Stimulated activated CD8-positive, alpha-beta memory T cell treated with anti-CD3 and anti-CD28 coated beads, Interleukin-4, amount 100 ng/mL, for 1 hour (primary cell): ENCODE measurements around the gene KDM4B.
A peak's percentile ranks its signal among the peaks of the same experiment; 100 is the strongest.

Experiments
- DNase-seq, 2 donors: peaks; one replicate each; pipeline ENCODE4 v3.0.0-alpha.2; 2020; ENCODE audit warnings: low read depth in 2 of 2, low spot score in 1 of 2

Gene KDM4B

DNA sequence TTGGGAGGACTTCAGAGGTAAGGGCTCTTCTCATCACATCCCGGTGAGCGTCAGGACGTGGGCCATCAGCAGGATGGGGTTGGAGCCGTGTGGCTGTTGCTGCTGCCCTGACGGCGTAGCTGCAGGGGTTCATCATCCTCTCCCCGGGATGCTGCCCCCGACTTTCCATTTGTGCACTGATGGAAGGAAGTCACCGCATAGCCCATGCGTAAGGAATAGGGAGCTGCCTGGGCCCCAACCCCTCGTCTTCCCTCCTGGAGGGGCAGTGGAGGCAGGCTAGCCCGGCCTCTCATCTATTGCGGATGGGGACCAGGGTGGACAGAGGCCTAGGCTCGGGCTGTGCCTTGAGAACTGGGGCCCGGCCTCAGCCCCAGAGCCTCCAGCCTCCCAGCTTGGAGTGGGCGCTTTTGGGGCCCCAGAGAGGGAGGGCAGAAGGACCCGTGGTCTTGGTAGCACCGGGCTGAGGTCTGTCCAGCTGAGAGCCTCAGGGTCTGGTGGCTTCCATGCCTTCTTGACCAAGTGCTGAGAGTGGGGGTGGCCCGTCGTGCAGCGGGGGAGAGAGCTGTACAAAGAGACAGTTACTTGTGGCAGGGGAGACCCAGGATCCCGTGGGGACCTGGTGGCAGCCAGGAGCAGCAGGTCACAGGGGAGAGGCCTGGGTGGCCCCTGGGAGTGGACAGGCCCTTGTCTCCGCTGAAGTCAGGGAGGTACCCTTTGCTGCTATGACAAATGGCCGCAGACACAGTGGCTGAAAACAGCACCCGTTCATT is 44.0 kb downstream of the KDM4B start:
- no peak for DNase-seq

DNA sequence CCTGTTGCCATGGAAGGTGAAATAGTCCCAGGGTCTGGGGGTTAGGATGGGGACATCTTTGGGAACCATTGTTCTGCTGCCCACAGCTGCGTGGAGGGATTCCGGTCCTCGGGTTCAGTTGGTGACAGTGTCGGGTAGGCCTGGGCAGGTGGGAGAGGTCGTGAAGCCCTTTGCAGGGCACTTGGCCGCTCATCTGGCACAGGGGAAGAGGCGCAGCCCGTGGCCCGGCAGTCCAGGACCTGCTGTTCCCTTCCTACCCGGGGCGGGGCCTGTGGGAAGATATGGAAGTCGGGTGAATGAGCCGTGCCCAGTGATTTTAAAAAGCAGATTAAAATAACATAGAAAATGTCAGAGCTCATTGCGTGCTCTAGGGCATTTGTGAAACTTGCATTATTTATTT is 44.8 kb downstream of the KDM4B start:
- DNase-seq, result no peak

DNA sequence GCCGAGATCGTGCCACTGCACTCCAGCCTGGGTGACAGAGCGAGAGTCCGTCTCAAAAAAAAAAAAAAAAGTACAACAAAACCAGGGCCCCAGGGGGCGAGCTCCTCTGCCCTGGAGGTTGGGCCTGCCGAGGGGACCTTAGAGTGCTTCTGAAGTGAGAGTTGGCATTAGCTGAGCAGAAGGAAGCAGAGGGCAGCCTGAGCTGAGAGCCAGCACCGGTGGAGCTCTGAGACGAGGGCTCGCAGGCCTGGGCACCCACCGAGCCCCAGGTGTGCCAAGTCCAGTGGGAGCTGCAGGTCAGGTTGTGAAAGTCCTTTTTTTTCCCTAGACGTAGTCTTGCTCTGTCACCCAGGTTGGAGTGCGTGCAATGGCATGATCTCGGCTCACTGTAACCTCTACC is 46.0 kb downstream of the KDM4B start:
- no peak for DNase-seq

DNA sequence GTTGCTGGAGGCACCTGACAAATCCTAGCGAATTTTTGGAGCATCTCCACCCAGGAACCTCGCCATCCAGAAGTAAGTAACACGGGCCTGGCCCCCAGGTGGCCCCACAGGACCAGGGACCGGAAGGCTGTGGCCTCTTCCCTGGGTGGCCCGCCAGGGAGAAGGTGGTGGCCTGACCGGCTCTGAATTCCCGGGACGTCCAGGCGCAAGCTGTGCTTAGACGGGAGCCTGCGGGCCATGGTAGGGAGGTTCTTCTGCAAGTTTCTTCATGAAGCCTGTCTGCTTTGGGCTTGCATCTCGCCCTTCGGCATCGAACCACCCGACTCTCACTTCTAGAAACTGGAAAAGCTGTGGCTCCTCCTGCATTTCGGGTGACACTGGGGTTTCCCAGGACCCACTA is 47.4 kb downstream of the KDM4B start:
- no peak for DNase-seq

DNA sequence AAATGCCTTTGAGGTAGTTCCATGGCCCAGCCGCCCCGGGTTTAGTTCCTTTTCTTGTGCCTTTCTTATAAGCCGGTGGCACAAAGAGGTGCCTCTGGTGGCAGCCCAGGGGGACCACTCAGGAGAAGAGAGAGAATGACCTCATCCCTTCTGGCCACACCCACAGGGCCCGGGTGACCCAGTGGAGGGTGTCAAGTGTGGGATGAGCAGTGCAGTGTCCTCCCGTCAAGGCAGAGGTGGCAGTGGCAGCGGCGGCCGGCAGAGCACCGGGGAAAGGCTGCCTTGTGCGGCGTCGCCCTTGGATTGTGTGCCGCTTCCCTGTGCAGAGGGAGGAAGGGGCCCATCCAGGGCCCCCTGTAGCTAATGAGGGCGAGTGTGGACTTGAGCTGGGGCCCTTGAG is 47.9 kb downstream of the KDM4B start:
- no peak for DNase-seq

DNA sequence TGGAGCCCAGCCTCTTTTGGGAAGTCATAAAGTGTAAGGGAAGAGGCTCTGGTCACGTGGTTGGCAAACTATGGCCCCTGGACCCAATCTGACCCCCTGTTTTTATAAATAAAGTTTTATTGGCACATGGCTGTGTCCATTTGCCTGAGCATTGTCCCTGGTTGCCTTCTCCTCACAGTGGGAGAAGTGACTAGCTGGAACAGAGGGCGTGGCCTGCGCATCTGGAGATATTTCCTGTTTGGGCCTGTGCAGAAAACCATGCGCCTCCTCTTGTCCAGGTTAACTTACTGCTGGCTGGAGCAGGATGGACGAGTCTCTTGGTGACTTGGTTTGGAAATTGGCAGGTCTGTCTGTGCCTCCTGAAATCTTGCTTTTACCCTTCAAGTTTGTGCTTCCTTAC is 48.3 kb downstream of the KDM4B start:
- no peak for DNase-seq

DNA sequence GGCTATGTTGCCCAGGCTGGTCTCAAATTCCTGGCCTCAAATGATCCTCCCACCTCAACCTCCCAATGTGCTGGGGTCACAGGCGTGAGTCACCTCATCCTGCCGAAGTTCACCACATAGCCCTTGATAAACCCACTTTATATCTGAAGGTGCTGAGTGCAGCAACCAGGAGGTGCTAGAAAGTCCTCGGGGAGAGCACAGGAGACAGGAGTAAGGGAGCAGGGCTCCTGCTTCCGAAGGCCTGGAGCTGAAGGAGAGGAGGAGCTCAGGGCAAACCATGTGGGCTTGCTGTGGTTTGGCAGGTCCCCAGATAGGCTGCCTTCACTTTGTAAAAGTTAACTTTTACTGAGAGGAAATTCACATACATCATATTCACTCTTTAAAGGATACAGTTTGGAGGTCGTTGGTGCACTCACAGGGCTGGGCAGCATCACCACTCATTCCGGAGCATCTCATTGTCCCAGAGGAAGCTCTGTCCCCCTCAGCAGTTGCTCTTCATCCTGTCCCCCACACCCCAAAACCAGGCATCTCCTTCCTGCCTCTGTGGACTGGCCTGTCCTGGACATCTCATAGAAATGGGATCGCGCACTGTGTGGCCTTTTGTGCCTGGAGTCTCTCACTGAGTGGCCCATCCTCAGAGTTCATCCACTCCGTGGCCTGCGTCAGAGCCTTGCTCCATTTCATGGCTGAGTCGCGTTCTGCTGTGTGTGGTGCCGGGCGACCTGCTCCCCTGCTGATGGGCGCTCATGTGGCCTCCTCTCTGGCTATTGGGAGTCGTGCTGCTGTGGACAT is 49.5 kb downstream of the KDM4B start:
- no peak for DNase-seq

DNA sequence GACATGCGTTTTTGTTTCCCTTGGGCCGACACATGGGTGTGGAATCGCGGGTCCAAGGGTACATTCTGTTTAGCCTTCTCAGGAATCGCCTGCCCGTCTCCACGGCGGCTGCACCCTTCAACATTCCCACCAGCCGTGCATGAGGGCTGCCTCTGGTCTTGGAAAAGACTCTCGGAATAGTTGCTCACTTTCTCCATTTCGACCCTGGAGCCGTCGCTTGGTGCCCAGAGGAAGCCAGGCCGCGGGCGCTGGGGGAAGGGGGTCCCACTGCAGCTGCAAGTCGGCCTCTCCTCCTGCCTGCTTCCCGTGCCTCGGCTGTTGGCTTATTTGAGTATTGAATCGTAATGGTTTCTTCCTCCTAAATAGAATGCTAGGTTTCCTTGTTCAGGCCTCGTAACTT is 51.5 kb downstream of the KDM4B start:
- DNase-seq, result no peak

DNA sequence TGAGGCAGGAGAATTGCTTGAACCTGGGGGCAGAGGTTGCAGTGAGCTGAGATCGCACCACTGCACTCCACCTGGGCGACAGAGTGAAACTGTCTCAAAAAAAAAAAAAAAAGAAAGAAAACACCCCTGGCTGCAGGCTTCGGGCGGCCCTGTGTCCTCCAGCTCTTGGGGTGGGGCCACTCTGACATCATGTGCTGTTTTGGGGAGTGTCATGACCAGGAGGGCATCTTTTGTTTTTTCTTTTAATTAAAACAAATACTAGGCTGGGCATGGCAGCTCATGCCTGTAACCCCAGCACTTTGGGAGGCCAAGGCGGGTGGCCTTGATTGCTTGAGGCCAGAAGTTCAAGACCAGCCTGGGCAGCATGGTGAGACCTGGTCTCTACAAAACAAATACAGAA is 52.1 kb downstream of the KDM4B start:
- DNase-seq, result no peak

DNA sequence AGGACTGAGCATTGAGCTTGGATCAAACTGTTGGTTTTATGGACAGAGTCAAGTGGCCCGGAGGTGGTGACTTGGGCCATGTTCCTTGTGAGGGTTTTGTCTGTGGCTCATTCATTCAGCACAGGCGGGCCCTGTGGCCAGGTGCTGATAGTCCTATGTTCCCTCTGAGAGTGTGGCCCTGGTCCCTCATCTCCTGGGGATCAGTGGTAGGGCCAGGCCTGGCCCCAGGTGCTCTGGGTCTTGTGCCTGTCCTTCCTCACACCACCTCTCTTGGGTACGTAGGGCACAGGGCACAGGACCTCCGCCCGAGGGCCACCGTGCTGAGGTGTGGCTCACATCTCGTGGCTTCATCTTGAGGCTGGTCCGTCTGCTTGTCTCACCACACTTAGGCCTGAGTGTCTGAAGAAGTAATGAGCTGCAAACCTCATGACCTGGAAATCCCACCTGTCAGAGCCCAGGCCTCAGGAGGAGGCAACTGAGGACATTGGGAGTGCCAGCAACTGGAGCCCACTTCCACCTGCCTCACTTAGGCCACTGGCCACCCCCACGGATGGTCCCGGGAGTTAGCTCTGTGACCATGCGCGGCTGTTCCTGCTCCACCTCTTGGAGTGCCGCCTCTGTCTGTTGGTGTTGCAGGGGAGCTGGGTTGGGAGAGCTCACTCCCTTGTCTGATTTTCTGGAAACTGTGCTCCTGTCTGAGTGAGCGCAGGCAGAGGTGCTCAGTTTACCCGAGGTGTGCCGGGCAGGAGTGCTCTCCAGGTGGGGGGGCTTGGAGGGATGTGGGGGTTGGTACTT is 53.4 kb downstream of the KDM4B start:
- DNase-seq, result no peak

DNA sequence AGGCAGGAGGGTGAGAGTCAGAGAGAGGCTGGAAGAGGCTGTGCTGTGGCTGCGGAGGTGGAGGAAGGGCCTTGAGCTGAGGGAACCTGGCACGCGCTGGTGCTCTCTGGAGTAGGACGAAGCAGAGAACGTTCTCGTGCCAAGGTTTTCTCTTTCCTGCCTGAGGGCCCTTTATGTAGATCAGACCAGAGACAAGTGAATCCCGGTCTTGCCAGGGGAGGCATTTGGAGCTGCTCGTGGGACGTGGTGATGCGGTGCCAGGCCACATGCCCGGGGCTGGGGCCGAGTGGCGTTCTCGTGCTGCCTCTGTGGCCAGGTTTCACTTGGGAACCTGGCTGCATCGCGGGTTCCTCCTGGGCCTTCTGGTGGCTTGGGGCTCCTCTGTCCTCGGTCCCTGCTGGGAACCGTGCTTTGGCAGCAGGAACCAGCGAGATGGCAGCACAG is 54.2 kb downstream of the KDM4B start:
- no peak for DNase-seq

DNA sequence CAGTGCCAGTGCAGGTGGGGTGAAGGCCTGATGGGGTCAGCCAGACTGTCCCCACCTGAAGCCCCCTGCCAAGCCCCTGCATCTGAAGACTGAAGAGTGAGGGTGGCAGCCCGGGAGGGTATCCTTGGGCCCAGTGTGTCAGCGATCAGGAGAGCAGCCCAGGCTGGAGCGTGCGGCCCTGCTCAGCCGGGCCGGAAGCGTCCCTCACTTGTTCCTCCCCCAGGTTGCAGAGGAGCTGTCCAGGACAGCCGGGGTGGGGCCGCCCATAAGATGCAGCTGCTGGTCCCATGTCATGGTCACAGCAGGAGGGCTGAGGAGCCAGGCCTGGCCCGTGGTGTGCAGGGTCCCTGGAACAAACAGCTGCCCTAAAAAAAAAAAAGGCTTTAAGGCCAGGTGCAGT is 55.4 kb downstream of the KDM4B start:
- no peak for DNase-seq

DNA sequence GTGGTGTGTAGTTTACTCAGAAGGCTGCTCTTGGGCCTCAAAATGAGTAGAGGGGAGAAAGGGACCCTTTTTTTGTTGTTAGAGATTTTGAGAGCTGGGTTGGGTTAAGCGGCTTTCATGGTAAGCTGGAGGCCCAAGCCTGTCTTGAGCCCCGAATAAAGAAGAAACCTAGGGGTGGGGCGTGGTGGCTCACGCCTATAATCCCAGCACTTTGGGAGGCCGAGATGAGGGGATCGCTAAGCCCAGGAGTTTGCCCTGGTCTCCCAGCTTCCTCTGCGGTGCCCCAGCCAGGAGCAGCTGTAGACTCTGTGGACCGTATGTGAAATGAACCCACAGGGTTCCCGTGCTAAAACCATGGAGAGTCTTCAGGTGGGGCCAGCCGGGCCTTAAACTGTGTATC is 56.1 kb downstream of the KDM4B start:
- no peak for DNase-seq

DNA sequence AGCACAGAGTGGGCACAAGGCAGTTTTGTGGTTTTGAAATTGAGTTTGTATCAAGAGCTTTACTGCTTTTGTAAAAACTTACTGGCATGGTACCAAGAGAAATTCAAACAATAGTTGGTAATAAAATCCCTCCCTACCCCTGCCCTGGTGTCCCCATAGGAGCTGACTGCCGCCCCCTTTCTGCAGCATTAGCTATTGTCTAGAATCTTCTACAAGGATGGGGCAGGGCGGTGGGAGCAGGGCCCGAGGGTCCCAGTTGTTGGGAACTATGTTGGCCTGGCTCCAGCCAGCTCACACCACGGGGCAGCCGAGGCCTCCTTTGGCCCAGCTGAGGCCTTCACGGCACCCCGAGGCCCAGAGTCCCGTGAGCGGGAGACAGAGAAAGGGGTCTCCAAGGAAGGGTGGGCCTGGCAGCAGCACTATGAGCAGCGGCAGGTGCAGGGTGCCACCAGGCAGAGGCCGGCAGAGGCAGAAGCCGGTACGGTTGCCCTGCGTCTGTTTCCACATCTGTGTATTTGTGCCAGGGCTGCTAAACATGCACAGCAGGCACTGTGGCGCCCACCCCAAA is 57.9 kb downstream of the KDM4B start:
- DNase-seq, result no peak

DNA sequence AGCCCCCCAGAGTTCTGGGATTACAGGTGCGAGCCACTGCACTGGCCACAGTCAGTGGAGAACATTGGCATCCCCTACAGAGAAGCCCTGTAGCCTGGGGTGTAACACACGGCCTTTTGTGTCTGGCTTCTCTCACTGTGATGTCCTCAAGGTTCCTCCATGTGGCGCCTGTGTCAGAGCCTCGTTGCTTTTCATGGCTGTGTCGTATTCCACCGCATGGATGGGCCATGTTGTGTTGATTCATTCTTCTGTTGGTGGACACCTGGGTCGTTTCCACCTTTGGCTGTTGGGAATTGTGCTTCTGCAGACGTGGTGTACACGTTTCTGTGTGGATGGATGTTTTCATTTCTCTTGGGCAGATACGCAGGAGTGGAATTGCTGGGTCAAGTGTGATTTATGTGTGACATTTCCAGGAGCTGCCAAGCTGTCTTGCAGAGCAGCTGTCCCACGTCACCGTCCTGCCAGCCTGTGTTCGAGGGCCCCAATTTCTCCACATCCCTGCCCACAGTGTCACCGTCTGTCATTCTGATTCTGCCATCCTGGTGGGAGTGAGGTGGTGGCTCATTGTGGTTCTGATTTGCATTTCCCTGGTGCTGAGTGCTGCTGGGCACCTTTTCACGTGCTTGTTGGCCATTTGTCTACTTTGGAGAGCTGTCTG is 59.4 kb downstream of the KDM4B start:
- no peak for DNase-seq

DNA sequence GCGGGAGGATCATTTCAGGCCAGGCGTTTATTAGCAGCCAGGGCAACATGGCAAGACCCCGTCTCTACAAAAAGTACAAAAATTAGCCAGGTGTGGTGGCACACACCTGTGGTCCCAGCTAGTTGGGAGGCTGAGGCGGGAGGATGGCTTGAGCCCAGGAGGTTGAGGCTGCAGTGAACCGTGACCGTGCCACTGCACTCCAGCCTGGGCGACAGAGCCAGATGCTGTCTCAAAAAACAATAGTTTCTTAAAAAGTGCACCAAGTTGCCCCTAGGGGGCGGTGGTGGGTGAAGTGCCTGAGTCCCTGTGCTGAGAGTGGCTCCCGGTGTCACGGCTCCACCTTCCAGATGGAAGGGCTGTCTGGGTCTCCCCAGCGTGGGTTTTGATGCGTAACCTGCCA is 60.7 kb downstream of the KDM4B start:
- peak in 1 of 2 donors; percentile 26 for DNase-seq

DNA sequence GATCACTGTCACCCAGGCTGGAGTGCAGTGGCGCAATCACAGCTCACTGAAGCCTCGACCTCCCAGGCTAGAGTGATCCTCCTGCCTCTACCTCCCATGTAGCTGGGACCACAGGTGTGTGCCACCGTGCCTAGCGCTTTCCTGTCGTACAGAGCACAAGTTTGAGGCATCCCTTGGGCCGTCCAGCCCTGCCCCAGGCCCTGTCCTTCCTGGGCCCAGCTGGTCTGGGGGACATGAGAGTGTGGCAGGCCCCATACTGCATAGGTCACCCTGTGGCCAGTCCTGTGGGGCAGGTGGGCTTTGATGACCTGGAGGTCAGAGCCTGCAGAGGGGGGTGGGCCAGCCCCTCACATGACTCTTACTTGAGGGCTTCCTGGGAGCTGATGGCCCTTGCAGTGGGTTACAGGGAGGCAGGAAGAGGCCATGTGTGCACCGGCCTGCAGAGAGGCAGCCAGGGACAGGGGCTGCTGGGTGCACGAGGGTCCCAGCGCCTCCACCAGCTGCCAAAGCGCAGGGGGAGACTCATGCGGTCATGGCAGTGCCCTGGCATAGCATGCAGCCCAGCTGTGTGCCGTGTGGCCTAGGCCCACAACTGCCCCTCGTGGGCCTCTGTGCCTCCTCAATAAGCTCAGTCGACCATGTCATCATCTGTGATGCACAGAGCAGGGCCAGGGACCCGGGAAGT is 61.4 kb downstream of the KDM4B start:
- DNase-seq, result no peak

DNA sequence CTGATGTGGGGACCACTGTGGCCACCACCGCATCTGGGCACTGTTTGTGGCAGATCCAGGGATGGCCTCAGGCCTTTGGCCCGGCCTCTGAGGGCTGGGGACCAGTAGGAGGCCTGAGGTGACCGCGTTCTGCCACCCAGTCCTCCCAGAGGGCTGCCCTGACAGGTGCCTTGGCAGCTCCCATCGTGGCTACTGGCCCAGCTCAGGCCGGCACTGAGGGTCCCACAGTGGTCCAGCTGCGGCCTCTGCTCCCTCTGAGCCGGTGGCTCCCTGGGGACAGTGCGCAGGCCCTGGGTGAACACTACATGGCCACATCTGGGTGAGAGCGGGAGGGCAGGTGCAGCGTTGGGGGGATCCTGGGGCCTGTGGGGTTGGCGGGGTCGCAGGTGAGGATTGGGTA is 61.9 kb downstream of the KDM4B start:
- no peak for DNase-seq

DNA sequence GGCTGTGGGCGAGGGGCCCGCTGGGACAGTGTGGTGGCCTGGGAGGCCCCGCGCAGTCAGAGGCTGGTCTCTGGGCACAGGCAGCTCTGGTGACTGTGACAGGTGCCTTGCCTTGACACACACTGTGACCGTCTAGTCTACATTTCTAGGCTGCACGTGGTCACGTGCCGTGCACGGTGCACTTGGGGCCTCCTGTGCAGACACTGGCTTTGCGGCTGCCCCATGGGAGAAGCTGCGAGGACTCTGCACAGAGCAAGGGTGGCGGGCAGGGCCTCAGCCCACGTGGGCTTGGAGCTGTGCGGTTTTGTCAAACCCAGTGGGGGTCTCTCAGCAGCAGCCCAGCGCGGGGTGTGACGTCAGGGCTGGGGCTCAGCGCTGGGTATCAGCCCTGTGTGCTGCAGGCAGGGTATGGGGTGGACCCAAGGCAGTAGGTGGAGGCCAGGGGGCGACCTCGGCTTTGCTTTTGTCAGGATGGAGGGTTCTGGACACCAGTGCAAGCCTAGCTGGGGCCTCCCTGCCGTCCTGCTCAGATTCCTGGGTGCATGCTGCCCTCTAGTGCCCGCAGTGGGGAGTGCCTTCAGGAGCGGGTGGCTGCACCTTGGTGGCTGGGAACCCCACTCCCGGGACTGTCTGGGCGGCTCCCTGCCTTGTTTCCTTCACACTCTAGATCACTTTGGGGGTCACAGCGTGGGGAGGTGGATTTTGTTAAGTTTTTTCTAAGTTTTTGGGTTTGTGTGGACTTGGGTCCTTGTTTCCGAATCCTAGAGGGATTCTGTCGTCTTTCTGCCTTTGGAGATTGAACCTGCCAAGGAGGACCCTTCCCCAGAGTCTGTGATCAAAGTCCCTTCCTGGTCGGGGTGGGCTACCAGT is 62.6 kb downstream of the KDM4B start:
- DNase-seq, result peak; percentile 56 to 69
